Measurements from ENCODE around the gene PCDHGA12.
A peak's percentile ranks its signal among the peaks of the same experiment; 100 is the strongest.
"Not testable (repeated sequence)": the region's sequence is repeated elsewhere in the genome, so short reads cannot be mapped to it uniquely, and the experiment has no call there.

PCDHGA12 gene

GRCh38 chr5:141430332-141431113, at the start of gene PCDHGA12:
Gene PCDHGA12, plus strand, starts transcription at chr5:141430507. Its CDS starts 253 bp downstream, at chr5:141430760.
- DNase-seq: peak; percentile 41

DNA sequence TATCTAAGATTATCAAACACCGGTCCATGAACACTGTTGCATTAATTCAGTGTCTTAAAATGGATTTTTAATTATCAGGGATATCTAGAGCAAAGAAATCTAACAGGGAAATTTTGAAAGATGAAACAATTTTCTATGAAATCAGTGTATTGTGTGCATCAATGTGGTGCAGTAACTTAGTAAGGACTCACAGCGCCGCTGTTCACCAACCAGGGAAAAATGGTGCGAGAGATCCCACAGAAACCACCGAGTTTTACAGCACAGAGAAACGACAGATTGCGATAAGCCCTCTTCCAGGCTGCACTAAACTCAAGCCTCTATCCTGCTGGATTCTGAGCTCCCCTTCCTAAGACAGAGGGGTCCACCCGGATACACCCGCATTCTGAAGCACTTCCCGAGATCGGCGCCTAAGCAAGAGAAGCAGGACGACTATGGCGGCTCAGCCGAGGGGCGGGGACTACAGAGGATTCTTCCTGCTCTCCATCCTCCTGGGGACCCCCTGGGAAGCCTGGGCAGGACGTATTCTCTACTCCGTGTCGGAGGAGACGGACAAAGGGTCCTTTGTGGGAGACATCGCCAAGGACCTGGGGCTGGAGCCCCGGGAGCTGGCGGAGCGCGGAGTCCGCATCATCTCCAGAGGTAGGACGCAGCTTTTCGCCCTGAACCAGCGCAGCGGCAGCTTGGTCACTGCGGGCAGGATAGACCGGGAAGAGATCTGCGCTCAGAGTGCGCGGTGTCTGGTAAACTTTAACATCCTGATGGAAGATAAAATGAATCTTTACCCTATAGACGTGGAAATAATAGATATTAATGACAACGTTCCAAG, 47.6 kb upstream of the PCDHGA12 start, which contains the start of gene PCDHGA7:
Gene PCDHGA7, plus strand, starts transcription at position 274 of the 826 bp plus-strand sequence. Its CDS starts 158 bp downstream, at position 432.
- peak; percentile 10 for DNase-seq

DNA sequence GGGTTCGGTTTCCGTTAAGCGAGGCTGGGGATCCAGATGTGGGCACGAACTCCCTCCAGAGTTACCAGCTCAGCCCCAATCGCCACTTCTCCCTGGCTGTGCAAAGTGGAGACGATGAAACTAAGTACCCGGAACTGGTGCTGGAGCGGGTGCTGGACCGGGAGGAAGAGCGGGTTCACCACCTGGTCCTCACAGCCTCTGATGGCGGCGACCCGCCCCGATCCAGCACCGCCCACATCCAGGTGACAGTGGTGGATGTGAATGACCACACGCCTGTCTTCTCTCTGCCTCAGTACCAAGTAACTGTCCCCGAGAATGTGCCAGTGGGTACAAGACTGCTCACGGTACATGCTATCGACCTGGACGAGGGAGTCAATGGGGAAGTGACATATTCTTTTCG, 47.0 kb upstream of the PCDHGA12 start:
- DNase-seq: no peak

DNA sequence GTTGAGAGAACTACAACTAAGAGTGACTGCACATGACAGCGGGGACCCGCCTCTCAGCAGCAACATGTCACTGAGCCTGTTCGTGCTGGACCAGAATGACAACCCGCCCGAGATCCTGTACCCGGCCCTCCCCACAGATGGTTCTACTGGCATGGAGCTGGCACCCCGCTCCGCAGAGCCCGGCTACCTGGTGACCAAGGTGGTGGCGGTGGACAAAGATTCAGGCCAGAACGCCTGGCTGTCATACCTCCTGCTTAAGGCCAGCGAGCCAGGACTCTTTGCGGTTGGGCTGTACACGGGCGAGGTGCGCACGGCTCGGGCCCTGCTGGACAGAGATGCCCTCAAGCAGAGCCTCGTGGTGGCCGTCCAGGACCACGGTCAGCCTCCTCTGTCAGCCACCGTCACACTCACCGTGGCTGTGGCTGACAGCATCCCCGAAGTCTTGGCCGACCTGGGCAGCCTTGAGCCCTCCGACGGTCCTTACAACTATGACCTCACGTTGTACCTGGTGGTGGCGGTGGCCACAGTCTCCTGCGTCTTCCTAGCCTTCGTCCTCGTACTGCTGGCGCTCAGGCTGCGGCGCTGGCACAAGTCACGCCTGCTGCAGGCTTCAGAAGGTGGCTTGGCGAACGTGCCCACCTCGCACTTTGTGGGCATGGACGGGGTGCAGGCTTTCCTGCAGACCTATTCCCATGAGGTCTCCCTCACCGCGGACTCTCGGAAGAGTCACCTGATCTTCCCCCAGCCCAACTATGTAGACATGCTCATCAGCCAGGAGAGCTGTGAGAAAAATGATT, 45.6 kb upstream of the PCDHGA12 start:
- no peak for DNase-seq

DNA sequence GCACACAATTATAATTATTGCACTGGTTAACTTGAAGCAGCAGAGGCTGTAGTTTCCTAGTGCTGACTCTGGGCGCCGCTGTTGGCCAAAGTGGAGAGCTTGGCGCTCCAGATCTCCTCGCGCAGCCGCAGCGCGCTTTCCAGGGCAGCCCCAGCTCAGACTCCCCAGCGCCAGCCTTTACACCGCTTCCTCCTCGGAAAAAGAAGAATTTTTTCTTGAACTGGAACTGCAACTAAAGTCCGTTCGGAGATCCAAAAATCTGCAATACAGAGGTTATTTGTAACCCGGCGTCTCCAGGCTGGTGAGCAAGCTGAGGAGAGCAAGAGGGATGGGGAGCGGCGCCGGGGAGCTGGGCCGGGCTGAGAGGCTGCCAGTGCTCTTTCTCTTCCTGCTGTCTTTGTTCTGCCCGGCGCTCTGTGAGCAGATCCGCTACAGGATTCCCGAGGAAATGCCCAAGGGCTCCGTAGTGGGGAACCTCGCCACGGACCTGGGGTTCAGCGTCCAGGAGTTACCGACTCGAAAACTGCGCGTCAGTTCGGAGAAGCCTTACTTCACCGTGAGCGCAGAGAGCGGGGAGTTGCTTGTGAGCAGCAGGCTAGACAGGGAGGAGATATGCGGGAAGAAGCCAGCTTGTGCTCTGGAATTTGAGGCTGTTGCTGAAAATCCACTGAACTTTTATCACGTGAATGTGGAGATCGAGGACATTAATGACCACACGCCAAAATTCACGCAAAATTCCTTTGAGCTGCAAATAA, 42.6 kb upstream of the PCDHGA12 start, which contains the start of gene PCDHGB4:
Gene PCDHGB4, plus strand, starts transcription at position 142 of the 755 bp plus-strand sequence. Its CDS starts 187 bp downstream, at position 329.
- DNase-seq: peak; percentile 41

DNA sequence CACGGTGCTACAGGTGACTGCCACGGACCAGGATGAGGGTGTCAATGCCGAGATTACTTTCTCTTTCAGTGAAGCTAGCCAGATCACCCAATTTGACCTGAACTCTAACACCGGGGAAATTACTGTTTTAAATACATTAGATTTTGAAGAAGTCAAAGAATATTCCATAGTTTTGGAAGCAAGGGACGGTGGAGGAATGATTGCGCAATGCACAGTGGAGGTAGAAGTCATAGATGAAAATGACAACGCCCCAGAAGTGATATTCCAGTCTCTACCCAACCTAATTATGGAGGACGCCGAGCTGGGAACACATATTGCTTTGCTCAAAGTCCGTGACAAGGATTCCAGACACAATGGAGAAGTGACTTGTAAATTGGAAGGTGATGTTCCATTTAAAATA, 41.6 kb upstream of the PCDHGA12 start:
- DNase-seq: no peak

DNA sequence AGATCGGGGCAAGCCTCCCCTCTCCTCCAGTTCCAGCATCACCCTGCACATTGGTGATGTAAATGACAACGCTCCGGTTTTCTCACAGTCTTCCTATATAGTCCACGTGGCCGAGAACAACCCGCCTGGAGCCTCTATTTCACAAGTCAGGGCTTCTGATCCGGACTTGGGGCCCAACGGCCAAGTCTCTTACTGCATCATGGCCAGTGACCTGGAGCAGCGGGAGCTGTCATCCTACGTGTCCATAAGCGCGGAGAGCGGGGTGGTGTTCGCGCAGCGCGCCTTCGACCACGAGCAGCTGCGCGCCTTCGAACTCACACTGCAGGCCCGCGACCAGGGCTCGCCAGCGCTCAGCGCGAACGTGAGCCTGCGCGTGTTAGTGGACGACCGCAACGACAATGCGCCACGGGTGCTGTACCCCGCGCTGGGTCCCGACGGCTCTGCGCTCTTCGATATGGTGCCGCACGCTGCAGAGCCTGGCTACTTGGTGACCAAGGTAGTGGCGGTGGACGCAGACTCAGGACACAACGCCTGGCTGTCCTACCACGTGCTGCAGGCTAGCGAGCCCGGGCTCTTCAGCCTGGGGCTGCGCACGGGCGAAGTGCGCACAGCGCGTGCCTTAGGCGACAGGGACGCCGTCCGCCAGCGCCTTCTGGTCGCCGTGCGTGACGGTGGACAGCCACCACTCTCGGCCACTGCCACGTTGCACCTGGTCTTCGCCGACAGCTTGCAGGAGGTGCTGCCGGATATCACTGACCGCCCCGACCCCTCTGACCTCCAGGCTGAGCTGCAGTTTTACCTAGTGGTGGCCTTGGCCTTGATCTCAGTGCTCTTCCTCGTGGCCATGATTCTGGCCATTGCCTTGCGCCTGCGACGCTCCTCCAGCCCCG, 40.9 kb upstream of the PCDHGA12 start:
- no peak for DNase-seq

GRCh38 chr5:141392429-141393198, 37.7 kb upstream of the PCDHGA12 start, which contains the start of gene PCDHGA8:
Gene PCDHGA8, plus strand, starts transcription at chr5:141392633. Its CDS starts 181 bp downstream, at chr5:141392814.
- peak; percentile 15 for DNase-seq

- DNase-seq: no peak
Measured at GRCh38 chr5:141393267-141393666, 37.0 kb upstream of the PCDHGA12 start.

DNA sequence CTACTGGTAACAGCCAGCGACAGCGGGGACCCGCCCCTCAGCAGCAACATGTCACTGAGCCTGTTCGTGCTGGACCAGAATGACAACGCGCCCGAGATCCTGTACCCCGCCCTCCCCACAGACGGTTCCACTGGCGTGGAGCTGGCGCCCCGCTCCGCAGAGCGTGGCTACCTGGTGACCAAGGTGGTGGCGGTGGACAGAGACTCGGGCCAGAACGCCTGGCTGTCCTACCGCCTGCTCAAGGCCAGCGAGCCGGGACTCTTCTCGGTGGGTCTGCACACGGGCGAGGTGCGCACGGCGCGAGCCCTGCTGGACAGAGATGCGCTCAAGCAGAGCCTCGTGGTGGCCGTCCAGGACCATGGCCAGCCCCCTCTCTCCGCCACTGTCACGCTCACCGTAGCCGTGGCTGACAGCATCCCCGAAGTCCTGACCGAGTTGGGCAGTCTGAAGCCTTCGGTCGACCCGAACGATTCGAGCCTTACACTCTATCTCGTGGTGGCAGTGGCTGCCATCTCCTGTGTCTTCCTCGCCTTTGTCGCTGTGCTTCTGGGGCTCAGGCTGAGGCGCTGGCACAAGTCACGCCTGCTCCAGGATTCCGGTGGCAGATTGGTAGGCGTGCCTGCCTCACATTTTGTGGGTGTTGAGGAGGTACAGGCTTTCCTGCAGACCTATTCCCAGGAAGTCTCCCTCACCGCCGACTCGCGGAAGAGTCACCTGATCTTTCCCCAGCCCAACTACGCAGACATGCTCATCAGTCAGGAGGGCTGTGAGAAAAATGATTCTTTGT, 35.7 kb upstream of the PCDHGA12 start:
- DNase-seq: not testable (repeated sequence)

- peak; percentile 43 for DNase-seq
Measured at GRCh38 chr5:141397756-141398551, 32.4 kb upstream of the PCDHGA12 start, which contains the start of gene PCDHGB5. Gene PCDHGB5, plus strand, starts transcription at chr5:141397947. Its CDS starts 181 bp downstream, at chr5:141398128.

GRCh38 chr5:141398608-141399007, 31.7 kb upstream of the PCDHGA12 start:
- no peak for DNase-seq

- DNase-seq: no peak
Measured at GRCh38 chr5:141399555-141400258, 30.6 kb upstream of the PCDHGA12 start.

DNA sequence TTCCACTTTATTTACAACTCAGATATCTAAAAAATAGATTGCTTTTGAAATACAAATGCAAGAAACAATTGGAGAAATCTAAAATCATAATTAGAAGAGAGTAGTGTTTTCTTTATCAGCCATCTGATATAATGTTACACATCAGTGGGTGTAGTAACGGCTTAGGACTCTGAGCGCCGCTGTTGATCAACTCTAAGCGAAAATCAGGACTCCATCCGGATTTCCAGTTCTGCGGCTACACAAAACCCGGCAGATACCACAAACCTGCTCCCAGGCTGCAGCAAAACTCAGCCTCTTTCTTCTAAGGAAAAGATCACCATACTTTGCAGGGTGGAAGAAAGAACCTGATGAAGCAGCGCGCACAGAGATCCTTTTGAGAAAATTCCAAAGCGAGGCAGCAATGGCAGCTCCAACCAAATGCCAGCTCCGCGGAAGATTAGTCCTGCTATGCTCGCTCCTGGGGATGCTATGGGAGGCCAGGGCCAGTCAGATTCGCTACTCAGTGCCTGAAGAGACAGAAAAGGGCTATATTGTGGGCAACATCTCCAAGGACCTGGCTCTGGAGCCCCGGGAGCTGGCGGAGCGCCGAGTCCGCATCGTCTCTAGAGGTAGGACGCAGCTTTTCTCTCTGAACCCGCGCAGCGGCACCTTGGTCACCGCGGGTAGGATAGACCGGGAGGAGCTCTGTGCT, 27.6 kb upstream of the PCDHGA12 start, which contains the start of gene PCDHGA9:
Gene PCDHGA9, plus strand, starts transcription at position 226 of the 691 bp plus-strand sequence. Its CDS starts 175 bp downstream, at position 401.
- peak; percentile 22 for DNase-seq

- no peak for DNase-seq
Measured at GRCh38 chr5:141403387-141403786, 26.9 kb upstream of the PCDHGA12 start.

GRCh38 chr5:141407790-141408505, 22.4 kb upstream of the PCDHGA12 start, which contains the start of gene PCDHGB6:
Gene PCDHGB6, plus strand, starts transcription at chr5:141408021. Its CDS starts 182 bp downstream, at chr5:141408203.
- DNase-seq: peak; percentile 40

Measured in CD4-positive, alpha-beta T cell treated with Interleukin-17A for 1 hour (primary cell).